Panc1 (cell line): Measurements from ENCODE around the gene KRR1. TPM values are rescaled to one million over a fixed set of nuclear protein-coding genes. Genes with fewer than 3 reads are reported as not detected.

Source experiments
- ATAC-seq: fragments of 200-7000 bp; cut with Tn5 transposase; 2 replicates; pipeline ENCODE4 v1.9.1; 2020; ENCODE audit warnings: mild to moderate bottlenecking, moderate library complexity
- BruUV-seq: library from RNA; stranded (reverse); fragments of 400-500 nt; replicated peaks from 2 replicates; lab custom pipeline; 2021; lab: Mats Ljungman, UMichigan
- CTCF ChIA-PET: fragments of 300-600 bp; sonication (Branson Sonifier 250); formaldehyde crosslinking; loops from one replicate; lab custom pipeline; 2022; ENCODE audit warnings: antibody characterized with exemption; lab: Charles Lee
- POLR2A ChIA-PET: fragments of 300-600 bp; sonication (Branson Sonifier 250); formaldehyde crosslinking; loops from one replicate; lab custom pipeline; 2022; ENCODE audit warnings: antibody characterized with exemption; lab: Charles Lee
- DNase-seq: peaks from one replicate; pipeline ENCODE4 v3.0.0-alpha.2; 2010; ENCODE audit warnings: low read depth, low spot score
- H3K27ac ChIP-seq: 2 replicates; pipeline ENCODE4 v1.5.1; 2011; ENCODE audit warnings: mild to moderate bottlenecking, low read length, inconsistent platforms
- H3K27me3 ChIP-seq: fragments of 200-500 bp; sonication (Bioruptor generic); 2 replicates; pipeline ENCODE4 v1.6.0; 2014; ENCODE audit warnings: low read length, inconsistent platforms; ENCODE audit not compliant: control insufficient read depth, insufficient read depth
- H3K36me3 ChIP-seq: fragments of 200-500 bp; sonication (Bioruptor generic); 2 replicates; pipeline ENCODE4 v1.5.1; 2014; ENCODE audit warnings: inconsistent platforms, mild to moderate bottlenecking, low read length, moderate library complexity; ENCODE audit not compliant: control insufficient read depth, insufficient read depth
- H3K4me1 ChIP-seq: 2 replicates; pipeline ENCODE4 v1.5.1; 2011; ENCODE audit warnings: inconsistent platforms, mild to moderate bottlenecking, low read length, moderate library complexity; ENCODE audit not compliant: control insufficient read depth, insufficient read depth
- H3K4me3 ChIP-seq, 2 experiments: 2 replicates each; pipeline ENCODE4 v1.5.1; 2011 to 2012; ENCODE audit warnings: low read depth in 2 of 2, low read length in 2 of 2, mild to moderate bottlenecking in 2 of 2, inconsistent platforms in 1 of 2, moderate library complexity in 1 of 2
- H3K9me3 ChIP-seq: fragments of 200-500 bp; sonication (Bioruptor generic); 2 replicates; pipeline ENCODE4 v1.5.1; 2014; ENCODE audit warnings: low read depth, mild to moderate bottlenecking, inconsistent platforms, low read length, moderate library complexity; ENCODE audit not compliant: control insufficient read depth, insufficient read depth
- CTCF ChIP-seq: fragments of 450-650 bp; IDR thresholded peaks from 2 replicates; pipeline ENCODE4 v1.5.1; 2017; ENCODE audit warnings: mild to moderate bottlenecking
- POLR2AphosphoS5 ChIP-seq: IDR thresholded peaks from 2 replicates; pipeline ENCODE4 v1.6.1; 2012; ENCODE audit warnings: mild to moderate bottlenecking, low read depth, low read length, moderate library complexity
- REST ChIP-seq, 2 experiments: IDR thresholded peaks; 2 replicates each; pipeline ENCODE4 v1.6.1; 2011 to 2012; ENCODE audit warnings: low read depth in 2 of 2, control low read depth in 1 of 2, low read length in 1 of 2, mild to moderate bottlenecking in 1 of 2, moderate library complexity in 1 of 2; ENCODE audit not compliant: insufficient read depth in 1 of 2
- SIN3A ChIP-seq: IDR thresholded peaks from 2 replicates; pipeline ENCODE4 v1.6.1; 2012; ENCODE audit warnings: low read depth, mild to moderate bottlenecking, low read length, moderate library complexity, borderline replicate concordance; ENCODE audit not compliant: insufficient read depth
- TCF7L2 ChIP-seq: IDR thresholded peaks from 2 replicates; pipeline ENCODE4 v1.6.1; 2011; ENCODE audit warnings: mild to moderate bottlenecking, low read depth, low read length, inconsistent platforms
- in situ Hi-C: cut with HindIII; loops from 2 replicates; pipeline ENCODE4 v1.10.0; 2016; ENCODE audit warnings: low sequenced_read_pairs, low pct_unique_long_range_greater_than_20kb
- intact Hi-C: fragments of 100-400 bp; cut with micrococcal nuclease; formaldehyde crosslinking; loops from one replicate; pipeline ENCODE4 v1.10.0; 2022; ENCODE audit not compliant: unreplicated experiment
- total RNA-seq: library from RNA; stranded (reverse); gene quantifications from one replicate; pipeline ENCODE4 v1.2.1, GENCODE V29; 2021; ENCODE audit not compliant: unreplicated experiment

Gene KRR1
- total RNA-seq, 1 experiment from 2014 or later: 161 TPM

GRCh38 chr12:75489187-75489586 is 22.2 kb downstream of the KRR1 start:
- H3K9me3 ChIP-seq: no peaks in the 10 kb centered on the region
- ChIA-PET POLR2A (interaction anchor here (0.6 kb wide), 1 partner anchor 530 kb away, joined by 4 read pairs; no protein-coding TSS in a partner anchor), CTCF (no interaction called here)
- no peak for TF ChIP-seq SIN3A
- TF ChIP-seq POLR2AphosphoS5: no peak; the same call in 1 of the 2 replicates
- TF ChIP-seq CTCF: no peak
- no peak for TF ChIP-seq TCF7L2
- no peak for TF ChIP-seq REST (IDR thresholded peaks at IDR 0.05; ENCODE audit: insufficient read depth in 1 of 2, low read depth in 2 of 2, low read length in 1 of 2)
- H3K27ac ChIP-seq: peak overlapping the region; percentile 87
- H3K4me1 ChIP-seq: peaks cover 37% of the 10 kb centered on the region
- intact Hi-C loops: loop anchor here (10.0 kb wide), 2 partner anchors 154 to 794 kb away; partner anchors contain the start of genes CAPS2 and GLIPR1L1
- no peak overlapping the region for H3K4me3 ChIP-seq
- BruUV-seq: no TSS peak
- DNase-seq (no peak), ATAC-seq (peak; percentile 22; the same call in 1 of the 2 replicates)
- H3K36me3 ChIP-seq: no peaks in the 10 kb centered on the region
- no peaks in the 10 kb centered on the region for H3K27me3 ChIP-seq
- in situ Hi-C loops: no loop called here

GRCh38 chr12:75488553-75488952 is 22.9 kb downstream of the KRR1 start:
- Histone ChIP-seq H3K4me1 (peaks cover 39% of the 10 kb centered on the region), H3K27ac (peak overlapping the region; percentile 87; the same call in 1 of the 2 replicates), H3K27me3 (no peaks in the 10 kb centered on the region), H3K4me3 (no peak overlapping the region), H3K36me3 (no peaks in the 10 kb centered on the region), H3K9me3 (no peaks in the 10 kb centered on the region)
- in situ Hi-C loops: no loop called here
- TF ChIP-seq POLR2AphosphoS5 (no peak), CTCF (peak; percentile 70)
- ATAC-seq: 0 out of 2 replicates have a peak, but pooled peaks have one; percentile 47
- POLR2A ChIA-PET: no interaction called here
- DNase-seq: no peak
- intact Hi-C loops: loop anchor here (10.0 kb wide), 2 partner anchors 154 to 794 kb away; partner anchors contain the start of genes CAPS2 and GLIPR1L1
- CTCF ChIA-PET: no interaction called here
- no TSS peak for BruUV-seq
